IMR-90 (cell line): Measurements from ENCODE around the gene MAML3. TPM values are rescaled to one million over a fixed set of nuclear protein-coding genes. Genes with fewer than 3 reads are reported as not detected.

Experiments
- ATAC-seq: fragments of 200-7000 bp; cut with Tn5 transposase; 2 replicates; pipeline ENCODE4 v1.9.1; 2020; ENCODE audit warnings: low read depth, mild to moderate bottlenecking, moderate library complexity
- BruUV-seq: library from RNA; stranded (reverse); fragments of 400-500 nt; replicated peaks from 2 replicates; lab custom pipeline; 2021; lab: Mats Ljungman, UMichigan
- CTCF ChIA-PET: fragments of 300-600 bp; formaldehyde crosslinking; extraction: SDS; loops from one replicate; lab custom pipeline; 2021; ENCODE audit warnings: antibody characterized with exemption; lab: Yijun Ruan, JAX
- POLR2A ChIA-PET: fragments of 300-600 bp; sonication (Branson Sonifier 250); formaldehyde crosslinking; loops from one replicate; lab custom pipeline; 2022; ENCODE audit warnings: antibody characterized with exemption; ENCODE audit not compliant: unreplicated experiment; lab: Charles Lee
- DNase-seq: peaks from one replicate; pipeline ENCODE4 v3.0.0; 2013
- H2AFZ ChIP-seq: replicated peaks from 2 replicates; pipeline ENCODE3; 2013; ENCODE audit warnings: low read length, mild to moderate bottlenecking; ENCODE audit not compliant: poor library complexity
- H2AK5ac ChIP-seq: 2 replicates; pipeline ENCODE4 v1.6.1; 2013; ENCODE audit warnings: low read depth, low read length, inconsistent platforms
- H2AK9ac ChIP-seq: replicated peaks from 2 replicates; pipeline ENCODE3; 2013; ENCODE audit warnings: mild to moderate bottlenecking, low read depth, low read length, moderate library complexity; ENCODE audit not compliant: poor library complexity
- H2BK120ac ChIP-seq: 2 replicates; pipeline ENCODE4 v1.6.1; 2013; ENCODE audit warnings: low read depth, low read length, inconsistent platforms
- H2BK15ac ChIP-seq: 3 replicates; pipeline ENCODE4 v1.6.1; 2013; ENCODE audit warnings: low read depth, low read length, inconsistent platforms
- H2BK20ac ChIP-seq: 2 replicates; pipeline ENCODE4 v1.6.1; 2013; ENCODE audit warnings: low read depth, mild to moderate bottlenecking, inconsistent platforms, low read length, moderate library complexity
- H2BK5ac ChIP-seq: 2 replicates; pipeline ENCODE4 v1.6.1; 2013; ENCODE audit warnings: mild to moderate bottlenecking, low read depth, low read length, inconsistent platforms; ENCODE audit not compliant: poor library complexity, severe bottlenecking
- H3K14ac ChIP-seq: replicated peaks from 2 replicates; pipeline ENCODE4 v1.6.1; 2013; ENCODE audit warnings: low read depth, low read length, inconsistent platforms
- H3K18ac ChIP-seq: 2 replicates; pipeline ENCODE4 v1.6.1; 2013; ENCODE audit warnings: low read depth, low read length, control low read depth
- H3K23ac ChIP-seq: 2 replicates; pipeline ENCODE4 v1.6.1; 2013; ENCODE audit warnings: low read depth, low read length, inconsistent platforms
- H3K27ac ChIP-seq: 2 replicates; pipeline ENCODE4 v1.5.1; 2013; ENCODE audit warnings: mild to moderate bottlenecking, control low read depth, low read length; ENCODE audit not compliant: insufficient read depth
- H3K27me3 ChIP-seq: 2 replicates; pipeline ENCODE4 v1.6.1; 2013; ENCODE audit warnings: low read length; ENCODE audit not compliant: control insufficient read depth, insufficient read depth
- H3K36me3 ChIP-seq: 2 replicates; pipeline ENCODE4 v1.6.1; 2013; ENCODE audit warnings: low read length, mixed read lengths; ENCODE audit not compliant: control insufficient read depth, insufficient read depth
- H3K4ac ChIP-seq: 2 replicates; pipeline ENCODE4 v1.6.1; 2013; ENCODE audit warnings: low read depth, low read length, inconsistent platforms
- H3K4me1 ChIP-seq: 2 replicates; pipeline ENCODE4 v1.6.1; 2013; ENCODE audit warnings: low read length, mixed read lengths; ENCODE audit not compliant: control insufficient read depth, insufficient read depth
- H3K4me2 ChIP-seq: 2 replicates; pipeline ENCODE4 v1.6.1; 2013; ENCODE audit warnings: low read depth, mild to moderate bottlenecking, control low read depth, low read length, moderate library complexity
- H3K4me3 ChIP-seq: 2 replicates; pipeline ENCODE4 v1.5.1; 2013; ENCODE audit warnings: low read depth, mild to moderate bottlenecking, control low read depth, low read length, moderate library complexity; ENCODE audit not compliant: insufficient read depth
- H3K56ac ChIP-seq: 2 replicates; pipeline ENCODE4 v1.6.1; 2013; ENCODE audit warnings: low read length, inconsistent platforms; ENCODE audit not compliant: insufficient read depth; ENCODE audit errors: extremely low read depth
- H3K79me1 ChIP-seq, 2 experiments: 2 replicates each; pipeline ENCODE4 v1.6.1; 2013; ENCODE audit warnings: low read length in 2 of 2, inconsistent platforms in 1 of 2, low read depth in 1 of 2
- H3K9ac ChIP-seq: 2 replicates; pipeline ENCODE4 v1.6.1; 2013; ENCODE audit warnings: low read depth, low read length, control low read depth
- H3K9me1 ChIP-seq: 2 replicates; pipeline ENCODE4 v1.6.1; 2013; ENCODE audit warnings: low read length, inconsistent platforms; ENCODE audit not compliant: insufficient read depth
- H3K9me3 ChIP-seq: 2 replicates; pipeline ENCODE4 v1.6.1; 2013; ENCODE audit warnings: low read length; ENCODE audit not compliant: control insufficient read depth, insufficient read depth
- H4K20me1 ChIP-seq: 2 replicates; pipeline ENCODE4 v1.6.1; 2013; ENCODE audit warnings: low read length, inconsistent platforms; ENCODE audit not compliant: insufficient read depth
- H4K5ac ChIP-seq: 2 replicates; pipeline ENCODE4 v1.6.1; 2013; ENCODE audit warnings: mild to moderate bottlenecking, low read depth, low read length, control low read depth
- H4K8ac ChIP-seq, 2 experiments: 2 replicates each; pipeline ENCODE4 v1.6.1; 2013; ENCODE audit warnings: low read depth in 2 of 2, low read length in 2 of 2, control low read depth in 1 of 2, inconsistent platforms in 1 of 2
- H4K91ac ChIP-seq: 2 replicates; pipeline ENCODE4 v1.6.1; 2013; ENCODE audit warnings: low read depth, low read length, inconsistent platforms; ENCODE audit not compliant: insufficient read depth
- CHD1 ChIP-seq: IDR thresholded peaks from 2 replicates; pipeline ENCODE4 v1.6.1; 2012; ENCODE audit warnings: low read depth, low read length, improper control_type of control experiment
- MAZ ChIP-seq: IDR thresholded peaks from 2 replicates; pipeline ENCODE4 v1.6.1; 2012; ENCODE audit warnings: low read depth, mild to moderate bottlenecking, low read length, improper control_type of control experiment, moderate library complexity, borderline replicate concordance
- MXI1 ChIP-seq: IDR thresholded peaks from 2 replicates; pipeline ENCODE4 v1.6.1; 2012; ENCODE audit warnings: low read depth, mild to moderate bottlenecking, low read length, moderate library complexity, borderline replicate concordance
- NFE2L2 ChIP-seq: fragments of 150-350 bp; IDR thresholded peaks from 2 replicates; pipeline ENCODE4 v1.6.1; 2016; ENCODE audit warnings: low read depth, mild to moderate bottlenecking, low read length
- POLR2A ChIP-seq: IDR thresholded peaks from 2 replicates; pipeline ENCODE4 v1.6.1; 2012; ENCODE audit warnings: mild to moderate bottlenecking, low read depth, low read length
- RAD21 ChIP-seq: IDR thresholded peaks from 2 replicates; pipeline ENCODE4 v1.6.1; 2012; ENCODE audit warnings: low read length, improper control_type of control experiment
- RCOR1 ChIP-seq: IDR thresholded peaks from 2 replicates; pipeline ENCODE4 v1.6.1; 2012; ENCODE audit warnings: mild to moderate bottlenecking, low read length, improper control_type of control experiment; ENCODE audit not compliant: insufficient replicate concordance
- RFX5 ChIP-seq: IDR thresholded peaks from 2 replicates; pipeline ENCODE4 v1.8.0; 2012; ENCODE audit warnings: low read depth, mild to moderate bottlenecking, low read length, moderate library complexity
- SMC3 ChIP-seq: fragments of 150-350 bp; IDR thresholded peaks from 2 replicates; pipeline ENCODE4 v1.6.1; 2016; ENCODE audit warnings: low read depth, mild to moderate bottlenecking, antibody characterized with exemption, low read length, moderate library complexity
- USF2 ChIP-seq: fragments of 150-350 bp; IDR thresholded peaks from 2 replicates; pipeline ENCODE4 v1.6.1; 2017; ENCODE audit warnings: mild to moderate bottlenecking, antibody characterized with exemption, low read length, low read depth
- WGBS, 2 experiments: methylation state at CpG; one replicate each; pipeline versions ENCODE4 v1.1.5 to v1.1.7; 2013; ENCODE audit warnings: missing lambda C conversion rate in 2 of 2; ENCODE audit not compliant: insufficient read length in 1 of 2; ENCODE audit errors: extremely low coverage in 2 of 2; 5-methylcytosine and 5-hydroxymethylcytosine counted together
- dilution Hi-C: fragments of 300-500 bp; cut with HindIII; formaldehyde crosslinking; loops from one replicate; pipeline ENCODE4 v1.14.3; 2018; ENCODE audit warnings: low sequenced_read_pairs; ENCODE audit not compliant: unreplicated experiment
- in situ Hi-C: fragments of 300-500 bp; cut with MboI; formaldehyde crosslinking; loops from 3 replicates; pipeline ENCODE4 v1.14.3; 2019; ENCODE audit warnings: low sequenced_read_pairs, inconsistent platforms, mixed read lengths
- intact Hi-C: fragments of 100-400 bp; cut with micrococcal nuclease; formaldehyde crosslinking; loops from 2 replicates; pipeline ENCODE4 v1.10.0; 2022
- polyA plus RNA-seq, 3 experiments: library from polyadenylated mRNA; depleted of rRNA; stranded (reverse); fragments of >200 nt; gene quantifications; 2 replicates each; pipeline ENCODE4 v1.2.3, GENCODE V29; 2012; ENCODE audit warnings: low replicate concordance in 1 of 3
- total RNA-seq: library from RNA; depleted of rRNA; stranded (reverse); fragments of >200 nt; gene quantifications from 2 replicates; pipeline ENCODE4 v1.2.3, GENCODE V29; 2012

Gene MAML3
- total and polyA plus RNA-seq, 2 of the 4 experiments (the other 2 are of a cell fraction), result 0.90 to 1.7 TPM

- Histone ChIP-seq H2AK9ac (no peak overlapping the region), H3K4me2 (no peak overlapping the region), H2BK5ac (no peak overlapping the region), H2BK120ac (no peak overlapping the region), H3K4me1 (no peaks in the 10 kb centered on the region), H3K4ac (no peak overlapping the region; the same call in 1 of the 2 replicates), H3K23ac (no peak overlapping the region; the same call in 1 of the 2 replicates), H2AFZ (no peak overlapping the region), H2BK20ac (no peak overlapping the region), H4K5ac (no peak overlapping the region), H4K91ac (no peak overlapping the region), H2BK15ac (no peak overlapping the region), H3K27ac (no peak overlapping the region), H3K14ac (no peak overlapping the region), H3K4me3 (no peak overlapping the region), H3K18ac (no peak overlapping the region), H2AK5ac (no peak overlapping the region), H4K8ac (no peak overlapping the region), H3K79me1 (no peaks in the 10 kb centered on the region), H3K56ac (no peak overlapping the region), H3K27me3 (no peaks in the 10 kb centered on the region), H3K9me3 (no peaks in the 10 kb centered on the region), H3K36me3 (no peaks in the 10 kb centered on the region), H4K20me1 (no peaks in the 10 kb centered on the region), H3K9me1 (no peaks in the 10 kb centered on the region), H3K9ac (no peak overlapping the region)
- no peak for DNase-seq
- dilution Hi-C loops, result no loop called here
- CTCF ChIA-PET, result interaction anchor here (0.7 kb wide), 1 partner anchor 8 kb away, joined by 3 read pairs; no protein-coding TSS in a partner anchor
- POLR2A ChIA-PET, result interaction anchor here (0.5 kb wide), 1 partner anchor 743 kb away, joined by 3 read pairs; no protein-coding TSS in a partner anchor
- ATAC-seq, result no peak
- in situ Hi-C loops, result no loop called here
- WGBS, 2 experiments, result 52% methylated on average over 3 of the region's 7 CpGs; no CpG with 5 or more reads in 1 of the 2 experiments
- BruUV-seq, result no TSS peak
- no peak for TF ChIP-seq USF2
- TF ChIP-seq MXI1, result no peak
- TF ChIP-seq RFX5, result no peak
- no peak for TF ChIP-seq RAD21
- TF ChIP-seq MAZ, result no peak
- no peak for TF ChIP-seq NFE2L2
- TF ChIP-seq SMC3, result no peak
- no peak for TF ChIP-seq RCOR1
- no peak for TF ChIP-seq CHD1
- TF ChIP-seq POLR2A, result no peak
- intact Hi-C loops, result no loop called here
These were observed 371.0 kb downstream of the MAML3 start for GRCh38 chr4:139782926-139783522.
